Measurements from ENCODE around the gene GIGYF2. TPM values are rescaled to one million over a fixed set of nuclear protein-coding genes. Genes with fewer than 3 reads are reported as not detected.

The GIGYF2 gene
- total RNA-seq, 1 experiment from 2014 or later: 60.6 TPM

- Histone ChIP-seq H3K9ac (ENCODE audit: low read length) (no peak overlapping the region), H4K20me1 (ENCODE audit: insufficient read depth) (no peaks in the 10 kb centered on the region; the same call in 1 of the 2 replicates), H3K79me2 (ENCODE audit: insufficient read depth, low read length) (no peaks in the 10 kb centered on the region), H3K4me2 (ENCODE audit: low read length) (no peak overlapping the region), H3K4me3 (replicated peaks in 1 of 2; ENCODE audit: low read depth in 1 of 2, low read length in 2 of 2) (no peak overlapping the region), H3K27me3 (ENCODE audit: insufficient read depth, low read length) (no peaks in the 10 kb centered on the region), H3K27ac (ENCODE audit: low read depth, low read length) (no peak overlapping the region), H3K4me1 (ENCODE audit: control insufficient read depth in 1 of 2, insufficient read depth in 2 of 2, low read length in 2 of 2) (no peaks in the 10 kb centered on the region), H3K9me2 (ENCODE audit: insufficient read depth) (no peaks in the 10 kb centered on the region), H3K9me3 (ENCODE audit: control insufficient read depth in 1 of 2, insufficient read depth in 1 of 2, low read depth in 1 of 2, low read length in 2 of 2) (no peaks in the 10 kb centered on the region), H2AFZ (ENCODE audit: low read depth, low read length, poor library complexity, severe bottlenecking) (no peak overlapping the region), H3K36me3 (ENCODE audit: control insufficient read depth in 1 of 2, insufficient read depth in 2 of 2, low read length in 2 of 2) (0 out of 4 replicates have a peak, but pooled peaks cover 0 to 5% of the 10 kb centered on the region in 2 experiments)
- TF ChIP-seq CTCF (IDR thresholded peaks at IDR 0.05 in 2 of 3, conservative IDR thresholded peaks at IDR 0.05 in 1 of 3; ENCODE audit: borderline replicate concordance in 1 of 3, insufficient read depth in 1 of 3, low read depth in 2 of 3, low read length in 2 of 3) (no peak), FOSL1 (IDR thresholded peaks at IDR 0.05; ENCODE audit: low read depth) (no peak)
- ChIA-PET CTCF (interaction anchor here (1.2 kb wide), 1 partner anchor 16 kb away, joined by 3 read pairs; no protein-coding TSS in a partner anchor), RAD21 (ENCODE audit: low non-redundant PET in 1 of 2, low total read pairs in 2 of 2, uncharacterized antibody in 2 of 2, unreplicated experiment in 2 of 2) (no interaction called here), POLR2A (no interaction called here)
- BruUV-seq (replicated peaks): no TSS peak
- intact Hi-C loops (cut with micrococcal nuclease): no loop called here
- no peak for ATAC-seq
- no peak for DNase-seq (ENCODE audit: low read depth, low spot score)
These were observed 172.2 kb downstream of the GIGYF2 start for GRCh38 chr2:232869138-232870017.

- POLR2A ChIA-PET: no interaction called here
- Histone ChIP-seq H3K27me3 (ENCODE audit: insufficient read depth, low read length) (no peaks in the 10 kb centered on the region), H2AFZ (ENCODE audit: low read depth, low read length, poor library complexity, severe bottlenecking) (no peak within 1 kb of the TSS), H3K36me3 (ENCODE audit: control insufficient read depth in 1 of 2, insufficient read depth in 2 of 2, low read length in 2 of 2) (0 out of 4 replicates have a peak, but pooled peaks cover 0 to 5% of the 10 kb centered on the region in 2 experiments), H3K4me2 (ENCODE audit: low read length) (no peak within 1 kb of the TSS), H3K4me1 (ENCODE audit: control insufficient read depth in 1 of 2, insufficient read depth in 2 of 2, low read length in 2 of 2) (no peaks in the 10 kb centered on the region), H3K9me3 (ENCODE audit: control insufficient read depth in 1 of 2, insufficient read depth in 1 of 2, low read depth in 1 of 2, low read length in 2 of 2) (no peaks in the 10 kb centered on the region), H4K20me1 (ENCODE audit: insufficient read depth) (no peaks in the 10 kb centered on the region; the same call in 1 of the 2 replicates), H3K9ac (ENCODE audit: low read length) (no peak within 1 kb of the TSS), H3K9me2 (ENCODE audit: insufficient read depth) (no peaks in the 10 kb centered on the region), H3K79me2 (ENCODE audit: insufficient read depth, low read length) (no peaks in the 10 kb centered on the region), H3K27ac (ENCODE audit: low read depth, low read length) (no peak within 1 kb of the TSS), H3K4me3 (replicated peaks in 1 of 2; ENCODE audit: low read depth in 1 of 2, low read length in 2 of 2) (no peak within 1 kb of the TSS)
- TF ChIP-seq YY1 (IDR thresholded peaks at IDR 0.05; ENCODE audit: extremely low read depth, insufficient replicate concordance, low read depth, low read length) (no peak), CBX3 (IDR thresholded peaks at IDR 0.05; ENCODE audit: low read depth) (no peak), CEBPB (IDR thresholded peaks at IDR 0.05; ENCODE audit: low read depth) (no peak), EGR1 (IDR thresholded peaks at IDR 0.05; ENCODE audit: low read depth) (no peak), ZBTB33 (IDR thresholded peaks at IDR 0.05; ENCODE audit: extremely low read depth, insufficient replicate concordance, low read length) (no peak), EZH2phosphoT487 (IDR thresholded peaks at IDR 0.05; ENCODE audit: borderline replicate concordance) (no peak)
- CTCF ChIA-PET: interaction anchor here (1.2 kb wide), 1 partner anchor 17 kb away, joined by 3 read pairs; no protein-coding TSS in a partner anchor
- ATAC-seq (no peak), DNase-seq (ENCODE audit: low read depth, low spot score) (no peak)
- RAD21 ChIA-PET (ENCODE audit: low non-redundant PET in 1 of 2, low total read pairs in 2 of 2, uncharacterized antibody in 2 of 2, unreplicated experiment in 2 of 2): no interaction called here
- intact Hi-C loops (cut with micrococcal nuclease): no loop called here
- BruUV-seq (replicated peaks): no TSS peak
These were observed 173.1 kb downstream of the GIGYF2 start, which contains the start of gene SNORC for GRCh38 chr2:232870018-232870765. Gene SNORC, plus strand, starts transcription at chr2:232870264. Its CDS starts 78 bp downstream, at chr2:232870342.

Measured in HCT116 (cell line).